Lower leg skin (tissue), 3 donors: ENCODE results near the gene BICC1.

ENCODE experiments used
- POLR2A ChIP-seq, 2 donors: fragments of 450-650 bp; IDR thresholded peaks; one replicate each; pipeline ENCODE4 v1.6.1; 2016 to 2017; ENCODE audit warnings: antibody characterized with exemption in 2 of 2, mild to moderate bottlenecking in 1 of 2, moderate library complexity in 1 of 2
- TF ChIP-seq, protein P1 (sequence below), 3 donors: fragments of 450-650 bp; IDR thresholded peaks; one replicate each; pipeline ENCODE4 v1.5.1; 2016; ENCODE audit warnings: antibody characterized with exemption in 3 of 3, mild to moderate bottlenecking in 3 of 3, moderate library complexity in 2 of 3

DNA sequence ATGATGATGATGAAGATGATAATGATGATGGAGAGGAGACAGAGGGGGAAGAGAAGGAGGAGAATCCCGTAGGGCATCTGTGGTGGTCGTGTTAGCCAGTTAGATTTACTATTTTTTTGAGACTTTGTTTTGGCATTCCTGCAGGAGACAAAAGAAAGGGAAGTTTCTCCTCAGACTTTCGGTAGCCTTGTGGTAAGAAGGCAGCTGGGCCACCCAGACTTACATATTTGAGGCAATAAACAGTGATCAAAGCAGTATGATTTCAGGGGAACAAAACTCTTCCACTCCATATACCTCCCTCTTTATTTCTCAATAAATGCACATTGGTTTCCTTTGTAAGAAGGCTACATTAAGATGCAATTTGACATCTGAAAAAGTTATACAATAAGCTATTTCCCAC lies 32.4 kb upstream of the BICC1 start:
- TF ChIP-seq, protein P1, sequence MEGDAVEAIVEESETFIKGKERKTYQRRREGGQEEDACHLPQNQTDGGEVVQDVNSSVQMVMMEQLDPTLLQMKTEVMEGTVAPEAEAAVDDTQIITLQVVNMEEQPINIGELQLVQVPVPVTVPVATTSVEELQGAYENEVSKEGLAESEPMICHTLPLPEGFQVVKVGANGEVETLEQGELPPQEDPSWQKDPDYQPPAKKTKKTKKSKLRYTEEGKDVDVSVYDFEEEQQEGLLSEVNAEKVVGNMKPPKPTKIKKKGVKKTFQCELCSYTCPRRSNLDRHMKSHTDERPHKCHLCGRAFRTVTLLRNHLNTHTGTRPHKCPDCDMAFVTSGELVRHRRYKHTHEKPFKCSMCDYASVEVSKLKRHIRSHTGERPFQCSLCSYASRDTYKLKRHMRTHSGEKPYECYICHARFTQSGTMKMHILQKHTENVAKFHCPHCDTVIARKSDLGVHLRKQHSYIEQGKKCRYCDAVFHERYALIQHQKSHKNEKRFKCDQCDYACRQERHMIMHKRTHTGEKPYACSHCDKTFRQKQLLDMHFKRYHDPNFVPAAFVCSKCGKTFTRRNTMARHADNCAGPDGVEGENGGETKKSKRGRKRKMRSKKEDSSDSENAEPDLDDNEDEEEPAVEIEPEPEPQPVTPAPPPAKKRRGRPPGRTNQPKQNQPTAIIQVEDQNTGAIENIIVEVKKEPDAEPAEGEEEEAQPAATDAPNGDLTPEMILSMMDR (IDR thresholded peaks at IDR 0.05) = no peak
- TF ChIP-seq POLR2A (IDR thresholded peaks at IDR 0.05) = no peak
